Naive thymus-derived CD8-positive, alpha-beta T cell (primary cell): Measurements from ENCODE around the gene CREB5. TPM values are rescaled to one million over a fixed set of nuclear protein-coding genes. Genes with fewer than 3 reads are reported as not detected.
A peak's percentile ranks its signal among the peaks of the same experiment; 100 is the strongest.
"Not testable (repeated sequence)": the region's sequence is repeated elsewhere in the genome, so short reads cannot be mapped to it uniquely, and the experiment has no call there.

ENCODE experiments used
- ATAC-seq, 2 donors: fragments of 150-1000 bp; cut with Tn5 transposase in 1 of 2; sonication (Bioruptor Pico), chemical (Tn5 transposase) in 1 of 2; 1 replicate in 1 of 2; 2 replicates in 1 of 2; pipeline ENCODE4 v1.10.0; 2021; ENCODE audit warnings: mild to moderate bottlenecking in 2 of 2, moderate library complexity in 2 of 2
- POLR2A ChIA-PET: fragments of 350-600 bp; sonication (Branson Sonifier 250); formaldehyde crosslinking; loops from one replicate; lab custom pipeline; 2021; ENCODE audit warnings: antibody characterized with exemption; lab: Charles Lee
- DNase-seq, 10 donors: peaks; one replicate each; pipeline versions ENCODE4 v3.0.0 to v3.0.0-alpha.2; 2020 to 2022
- H3K27ac Mint-ChIP-seq, 10 donors: one replicate each; pipeline ENCODE4 v1.8.0; 2020 to 2022; ENCODE audit warnings: mild to moderate bottlenecking in 10 of 10, mixed read lengths in 10 of 10, moderate library complexity in 4 of 10, inconsistent platforms in 1 of 10
- H3K27me3 Mint-ChIP-seq, 5 donors: one replicate each; pipeline ENCODE4 v1.8.0; 2021 to 2022; ENCODE audit warnings: mixed read lengths in 5 of 5
- H3K36me3 Mint-ChIP-seq, 3 donors: one replicate each; pipeline ENCODE4 v1.8.0; 2020 to 2022; ENCODE audit warnings: mixed read lengths in 3 of 3, mild to moderate bottlenecking in 2 of 3, inconsistent platforms in 1 of 3
- H3K4me1 Mint-ChIP-seq, 4 donors: one replicate each; pipeline ENCODE4 v1.8.0; 2021 to 2022; ENCODE audit warnings: mixed read lengths in 4 of 4
- H3K4me3 Mint-ChIP-seq, 10 donors: one replicate each; pipeline ENCODE4 v1.8.0; 2020 to 2022; ENCODE audit warnings: mild to moderate bottlenecking in 10 of 10, mixed read lengths in 10 of 10, moderate library complexity in 6 of 10, inconsistent platforms in 1 of 10
- H3K9me3 Mint-ChIP-seq, 9 donors: one replicate each; pipeline ENCODE4 v1.8.0; 2020 to 2022; ENCODE audit warnings: mixed read lengths in 9 of 9, mild to moderate bottlenecking in 3 of 9, inconsistent platforms in 1 of 9, moderate library complexity in 1 of 9
- polyA plus RNA-seq, 3 donors: library from polyadenylated mRNA; unstranded; fragments of 300-500 nt; fragmentation: Illumina TruSeq; gene quantifications; one replicate each; pipeline ENCODE4 v1.2.3, GENCODE V29; 2021
- total RNA-seq, 8 experiments: library from RNA in 2 of 8; stranded (reverse) in 2 of 8; gene quantifications; one replicate each; pipeline ENCODE4 v1.2.3 and lab custom pipeline; 2021 to 2026

The CREB5 gene
- total and polyA plus RNA-seq, 5 experiments from 2014 or later, result 0.19 to 0.23 TPM; not detected in 3

- POLR2A ChIA-PET, result no interaction called here
Observed at GRCh38 chr7:28608237-28608656, 195.9 kb downstream of the CREB5 start.

DNA sequence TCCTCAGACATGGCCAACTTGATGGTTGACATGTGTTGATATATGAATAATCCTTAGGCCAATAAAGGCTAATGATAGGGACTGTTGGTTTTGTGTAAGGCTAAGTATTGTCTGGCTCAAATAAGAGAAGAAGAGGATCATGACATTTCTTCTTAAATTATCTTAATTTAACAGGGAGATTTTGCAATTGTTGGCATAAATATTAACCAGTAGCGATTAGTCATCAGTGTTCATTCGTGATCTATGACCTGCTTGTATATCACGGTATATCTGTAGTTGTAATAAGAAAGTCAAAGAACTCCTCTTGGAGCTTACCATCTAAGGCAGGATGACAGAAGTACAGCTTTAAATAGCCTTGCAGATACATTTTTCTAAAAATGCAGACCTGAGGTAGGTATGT, 196.4 kb downstream of the CREB5 start:
- Mint-ChIP-seq H3K27ac (no peak overlapping the region), H3K4me3 (no peak overlapping the region), H3K9me3 (no peaks in the 10 kb centered on the region), H3K36me3 (no peaks in the 10 kb centered on the region), H3K27me3 (peaks cover 3 to 12% (median 8%) of the 10 kb centered on the region in 5 donors), H3K4me1 (peaks cover 0 to 2% (median under 1%) of the 10 kb centered on the region in 4 donors)
- POLR2A ChIA-PET, result no interaction called here
- DNase-seq (no peak), ATAC-seq (no peak)

More at GRCh38 chr7:28608237-28608656, 195.9 kb downstream of the CREB5 start:
- Mint-ChIP-seq H3K4me1 (peaks cover 0 to 2% (median under 1%) of the 10 kb centered on the region in 4 donors), H3K9me3 (no peaks in the 10 kb centered on the region), H3K36me3 (no peaks in the 10 kb centered on the region), H3K27me3 (peaks cover 3 to 12% (median 8%) of the 10 kb centered on the region in 5 donors), H3K4me3 (no peak overlapping the region), H3K27ac (no peak overlapping the region)
- no peak for ATAC-seq
- DNase-seq, result no peak

DNA sequence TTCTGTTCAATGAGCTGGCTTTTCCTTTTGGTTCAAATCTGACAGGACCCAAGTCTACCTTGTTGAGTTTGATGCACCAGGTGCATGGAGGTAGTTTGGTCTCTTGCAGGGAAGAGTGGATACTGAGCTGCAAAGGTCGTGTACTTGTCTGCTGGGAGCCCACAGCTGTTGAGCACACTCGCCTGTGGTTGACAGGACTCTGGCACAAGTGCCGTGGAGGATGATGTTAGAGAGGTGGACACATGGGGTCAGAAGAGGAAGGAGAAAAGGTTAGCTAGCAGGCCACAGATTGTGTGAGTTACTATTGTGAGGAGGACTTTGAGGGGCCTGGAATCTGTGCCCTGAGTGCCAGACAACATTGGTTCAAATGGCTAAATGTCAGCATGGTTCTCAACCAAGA, 197.3 kb downstream of the CREB5 start:
- Mint-ChIP-seq H3K36me3 (no peaks in the 10 kb centered on the region), H3K27me3 (peaks cover 3 to 12% (median 8%) of the 10 kb centered on the region in 5 donors)
- POLR2A ChIA-PET, result no interaction called here

GRCh38 chr7:28611399-28611897, 199.1 kb downstream of the CREB5 start:
- DNase-seq, ATAC-seq, H3K36me3 Mint-ChIP-seq, H3K4me3 Mint-ChIP-seq, POLR2A ChIA-PET, H3K4me1 Mint-ChIP-seq, H3K27ac Mint-ChIP-seq, H3K9me3 Mint-ChIP-seq: not testable (repeated sequence)
- peaks cover 3 to 12% (median 8%) of the 10 kb centered on the region in 5 donors for H3K27me3 Mint-ChIP-seq

More for the DNA sequence above, 197.3 kb downstream of the CREB5 start:
- Mint-ChIP-seq H3K27ac (no peak overlapping the region), H3K4me1 (peaks cover 0 to 2% (median under 1%) of the 10 kb centered on the region in 4 donors), H3K4me3 (no peak overlapping the region), H3K9me3 (no peaks in the 10 kb centered on the region)
- ATAC-seq (no peak), DNase-seq (no peak)

DNA sequence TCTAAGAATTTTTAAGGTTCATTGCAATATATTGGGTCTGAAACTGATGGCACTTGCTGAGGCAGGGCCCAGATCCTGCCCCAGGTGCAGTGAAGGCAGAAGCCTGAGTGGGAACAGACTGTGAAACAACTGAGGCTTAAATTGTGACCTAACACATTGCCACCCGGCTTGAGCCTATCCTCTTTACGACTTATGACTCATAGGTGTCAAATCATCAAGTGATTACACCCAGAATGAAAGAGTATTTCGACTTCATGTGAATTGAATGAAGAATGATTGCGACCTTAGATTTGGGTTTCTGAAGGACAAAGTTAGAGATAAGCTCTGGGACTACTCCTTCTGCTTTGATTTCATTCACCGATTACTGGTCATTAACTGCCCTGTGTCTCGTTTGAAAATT, 200.9 kb downstream of the CREB5 start:
- Mint-ChIP-seq H3K4me1 (no peaks in the 10 kb centered on the region), H3K4me3 (no peak overlapping the region), H3K27me3 (peaks cover 3 to 12% (median 4%) of the 10 kb centered on the region in 5 donors), H3K36me3 (no peaks in the 10 kb centered on the region), H3K27ac (no peak overlapping the region), H3K9me3 (no peaks in the 10 kb centered on the region)
- POLR2A ChIA-PET, result no interaction called here
- DNase-seq, result no peak
- ATAC-seq, result no peak

DNA sequence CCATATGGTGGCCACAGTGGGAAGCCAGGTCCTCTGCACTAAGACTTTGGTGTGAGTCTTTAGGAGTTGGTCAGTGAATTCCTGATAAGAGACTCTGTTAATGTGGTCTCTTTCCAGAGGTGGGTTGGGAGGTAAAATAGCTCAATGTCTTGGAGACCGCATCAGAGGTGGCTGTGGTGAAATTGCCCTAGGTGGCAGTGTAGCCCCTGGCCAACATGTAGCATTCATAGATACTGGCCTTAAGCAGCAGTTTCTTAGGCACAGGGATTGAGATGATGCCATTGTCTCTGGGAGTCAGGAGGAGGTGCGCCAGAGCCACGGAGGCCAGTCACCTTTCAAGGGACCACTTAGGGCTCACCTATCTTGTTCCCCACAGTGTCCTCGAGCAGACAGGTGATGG, 202.8 kb downstream of the CREB5 start:
- H3K36me3 Mint-ChIP-seq, result no peaks in the 10 kb centered on the region
- peaks cover 0 to 5% (median 0%) of the 10 kb centered on the region in 5 donors for H3K27me3 Mint-ChIP-seq
- H3K4me1 Mint-ChIP-seq, result no peaks in the 10 kb centered on the region
- no peak overlapping the region for H3K27ac Mint-ChIP-seq
- peak; percentile 48 to 61 for ATAC-seq
- POLR2A ChIA-PET, result no interaction called here
- no peak overlapping the region for H3K4me3 Mint-ChIP-seq
- H3K9me3 Mint-ChIP-seq, result no peaks in the 10 kb centered on the region
- DNase-seq, result peak in 3 of 10 donors; percentile 10 to 14 (median 11)

DNA sequence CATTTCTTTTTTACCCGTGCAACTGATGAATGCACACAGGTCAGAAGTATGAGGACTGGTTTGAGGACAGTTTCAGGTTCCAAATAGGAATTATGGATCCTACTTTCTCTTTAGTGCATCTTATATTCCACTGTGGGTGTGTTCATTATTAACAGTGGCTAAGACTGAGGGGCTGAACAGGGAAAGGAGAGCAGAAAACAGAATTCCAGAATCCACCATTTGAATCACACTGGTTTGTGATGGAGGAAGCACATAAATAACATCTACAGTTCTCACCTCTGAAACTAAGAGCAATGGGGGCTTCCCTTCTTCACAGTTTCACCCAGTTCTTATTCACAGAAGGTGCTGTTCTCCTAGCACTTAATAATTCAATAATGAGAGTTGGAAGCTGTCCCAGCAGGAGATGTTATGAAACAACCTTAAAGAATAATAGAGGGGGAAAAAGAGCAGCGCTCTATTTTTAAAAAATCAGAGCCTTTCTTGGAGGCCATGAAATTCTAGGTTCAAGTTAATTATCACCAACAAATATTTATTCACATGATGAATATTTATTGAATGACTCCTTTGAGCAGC, 205.1 kb downstream of the CREB5 start:
- Mint-ChIP-seq H3K9me3 (no peaks in the 10 kb centered on the region), H3K27ac (no peak overlapping the region), H3K4me1 (no peaks in the 10 kb centered on the region), H3K27me3 (no peaks in the 10 kb centered on the region), H3K4me3 (no peak overlapping the region), H3K36me3 (no peaks in the 10 kb centered on the region)
- no peak for ATAC-seq
- DNase-seq, result no peak
- POLR2A ChIA-PET, result no interaction called here

- H3K9me3 Mint-ChIP-seq, result no peaks in the 10 kb centered on the region
- DNase-seq (no peak), ATAC-seq (no peak)
- POLR2A ChIA-PET, result no interaction called here
- no peak overlapping the region for H3K4me3 Mint-ChIP-seq
- peak overlapping the region in 1 of 10 donors; percentile 64 for H3K27ac Mint-ChIP-seq
- no peaks in the 10 kb centered on the region for H3K27me3 Mint-ChIP-seq
- H3K4me1 Mint-ChIP-seq, result no peaks in the 10 kb centered on the region
- no peaks in the 10 kb centered on the region for H3K36me3 Mint-ChIP-seq
Observed at GRCh38 chr7:28618383-28618782, 206.1 kb downstream of the CREB5 start.

DNA sequence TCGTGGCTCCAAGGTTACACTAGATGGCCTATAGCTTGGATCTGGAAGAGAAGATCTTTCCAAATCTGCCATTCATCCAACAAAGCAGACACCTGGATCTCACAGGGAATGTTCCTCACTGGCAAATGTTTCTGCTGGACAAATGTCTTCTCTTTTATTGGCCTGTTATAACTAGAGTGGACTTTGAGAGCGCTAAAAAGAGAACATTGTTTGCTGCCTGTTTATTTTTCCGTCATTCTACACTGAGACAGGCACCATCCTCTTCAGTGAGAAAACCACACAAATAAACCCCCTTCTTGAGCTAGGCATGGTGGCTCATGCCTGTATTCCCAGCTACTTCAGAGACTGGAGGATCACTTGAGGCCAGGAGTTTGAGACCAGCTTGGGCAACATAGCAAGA, 206.9 kb downstream of the CREB5 start:
- no peaks in the 10 kb centered on the region for H3K4me1 Mint-ChIP-seq
- H3K36me3 Mint-ChIP-seq, result no peaks in the 10 kb centered on the region
- H3K4me3 Mint-ChIP-seq, result no peak overlapping the region
- ATAC-seq (no peak), DNase-seq (no peak)
- POLR2A ChIA-PET, result no interaction called here
- no peak overlapping the region for H3K27ac Mint-ChIP-seq
- H3K9me3 Mint-ChIP-seq, result no peaks in the 10 kb centered on the region
- no peaks in the 10 kb centered on the region for H3K27me3 Mint-ChIP-seq

DNA sequence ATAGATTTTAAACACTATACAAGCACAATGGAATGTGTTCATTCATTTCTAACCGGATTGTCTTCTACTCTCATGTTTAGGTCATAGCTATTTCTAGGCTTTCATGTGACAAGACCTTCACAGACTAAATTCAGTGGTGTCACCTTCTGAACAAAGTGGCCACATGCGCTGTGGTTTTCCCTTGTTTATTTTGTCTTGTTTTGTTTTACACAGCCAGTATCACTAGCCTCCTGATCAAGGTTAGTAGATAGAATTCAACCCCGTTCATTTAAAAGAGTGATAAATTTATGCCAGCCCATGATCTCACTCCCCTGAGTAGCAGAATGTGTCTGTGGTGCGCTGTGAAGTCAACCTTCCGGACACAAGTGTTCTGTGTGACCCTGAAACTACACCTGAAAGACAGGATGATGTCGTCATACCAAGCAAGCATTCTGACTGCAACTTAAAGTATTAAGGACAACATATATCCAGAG, 209.1 kb downstream of the CREB5 start:
- H3K36me3 Mint-ChIP-seq, result no peaks in the 10 kb centered on the region
- H3K4me1 Mint-ChIP-seq, result no peaks in the 10 kb centered on the region

DNA sequence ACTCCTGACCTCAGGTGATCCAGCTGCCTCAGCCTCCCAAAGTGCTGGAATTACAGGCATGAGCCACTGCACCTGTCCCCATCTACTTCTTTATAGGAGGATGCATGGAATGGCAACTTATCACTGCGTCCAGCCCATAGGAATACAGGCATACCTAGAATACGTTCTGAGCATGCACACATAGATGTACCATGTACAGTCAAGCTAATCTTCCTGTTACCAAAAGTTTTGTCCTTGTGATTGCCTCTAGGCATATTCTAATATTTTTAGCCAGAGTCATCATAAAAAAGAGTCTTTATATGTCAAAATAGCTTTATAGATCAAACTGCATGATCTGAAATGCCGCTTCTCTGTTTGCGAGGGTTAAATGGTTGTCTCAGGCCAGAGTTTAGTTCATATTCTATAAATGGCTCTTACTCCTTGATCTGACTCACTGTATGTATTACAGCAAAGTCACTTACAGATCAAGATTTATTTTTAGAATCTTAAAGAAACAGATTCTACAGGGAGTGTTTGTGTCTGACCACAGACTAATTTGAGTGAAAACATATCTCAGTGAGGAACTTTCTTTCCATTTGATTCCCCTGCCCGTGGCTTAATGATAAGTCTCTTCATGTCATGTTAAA, 210.9 kb downstream of the CREB5 start:
- no peak for DNase-seq
- no peaks in the 10 kb centered on the region for H3K9me3 Mint-ChIP-seq
- no peaks in the 10 kb centered on the region for H3K36me3 Mint-ChIP-seq
- peaks cover 0 to 4% (median 2%) of the 10 kb centered on the region in 5 donors for H3K27me3 Mint-ChIP-seq
- POLR2A ChIA-PET, result no interaction called here
- ATAC-seq, result no peak
- no peak overlapping the region for H3K27ac Mint-ChIP-seq
- peaks cover 0 to 2% (median 0%) of the 10 kb centered on the region in 4 donors for H3K4me1 Mint-ChIP-seq
- no peak overlapping the region for H3K4me3 Mint-ChIP-seq

More for the DNA sequence above, 209.1 kb downstream of the CREB5 start:
- ATAC-seq (no peak), DNase-seq (no peak)
- H3K27ac Mint-ChIP-seq, result no peak overlapping the region
- no peaks in the 10 kb centered on the region for H3K9me3 Mint-ChIP-seq
- POLR2A ChIA-PET, result no interaction called here
- H3K4me3 Mint-ChIP-seq, result no peak overlapping the region
- peaks cover 0 to 2% (median 0%) of the 10 kb centered on the region in 5 donors for H3K27me3 Mint-ChIP-seq

- peaks cover 0 to 8% (median 2%) of the 10 kb centered on the region in 5 donors for H3K27me3 Mint-ChIP-seq
- peaks cover 0 to 2% (median 0%) of the 10 kb centered on the region in 4 donors for H3K4me1 Mint-ChIP-seq
- H3K9me3 Mint-ChIP-seq, result no peaks in the 10 kb centered on the region
- no peak for DNase-seq
- H3K4me3 Mint-ChIP-seq, result no peak overlapping the region
- H3K27ac Mint-ChIP-seq, result no peak overlapping the region
- POLR2A ChIA-PET, result no interaction called here
- H3K36me3 Mint-ChIP-seq, result no peaks in the 10 kb centered on the region
- no peak for ATAC-seq
Observed at GRCh38 chr7:28623863-28624262, 211.5 kb downstream of the CREB5 start.

DNA sequence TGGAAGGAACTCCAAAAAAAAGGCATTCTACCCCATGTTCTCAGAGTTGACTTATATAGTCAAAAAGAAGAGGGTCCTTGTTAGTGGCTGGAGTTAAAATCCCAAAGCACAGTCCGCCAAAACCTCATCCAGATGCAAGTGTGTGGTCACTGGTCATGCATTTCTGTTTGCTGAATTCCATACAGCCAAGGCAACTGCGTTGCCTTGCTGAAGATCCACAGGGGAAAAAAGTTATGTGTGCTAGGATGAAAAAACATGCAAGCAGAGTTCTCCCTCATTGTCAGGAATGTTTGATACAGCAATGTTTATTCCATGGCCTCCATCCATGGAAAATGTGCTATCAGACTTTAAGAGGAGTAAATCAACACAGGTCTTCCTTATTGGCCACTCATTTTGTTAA, 213.1 kb downstream of the CREB5 start:
- no peaks in the 10 kb centered on the region for H3K9me3 Mint-ChIP-seq
- POLR2A ChIA-PET, result no interaction called here
- no peak for ATAC-seq
- peaks cover 0 to 2% (median 0%) of the 10 kb centered on the region in 4 donors for H3K4me1 Mint-ChIP-seq
- H3K27me3 Mint-ChIP-seq, result peaks cover 0 to 8% (median 2%) of the 10 kb centered on the region in 5 donors
- no peak for DNase-seq
- H3K4me3 Mint-ChIP-seq, result no peak overlapping the region
- H3K36me3 Mint-ChIP-seq, result no peaks in the 10 kb centered on the region
- no peak overlapping the region for H3K27ac Mint-ChIP-seq
